DOHH2 (cell line): ENCODE measurements around the gene PRDM15.

Experiments used
- H3F3A ChIP-seq: fragments of 200-600 bp; sonication (generic), shearing (Covaris generic); 2 replicates; pipeline ENCODE4 v1.6.0; 2016; ENCODE audit warnings: antibody characterized with exemption, mild to moderate bottlenecking; ENCODE audit not compliant: control insufficient read depth, insufficient read depth
- H3K27ac ChIP-seq: fragments of 200-600 bp; sonication (generic); 2 replicates; pipeline ENCODE4 v1.5.1; 2014; ENCODE audit warnings: low read depth, mild to moderate bottlenecking, low read length, moderate library complexity
- H3K27me3 ChIP-seq: fragments of 200-600 bp; sonication (generic); 2 replicates; pipeline ENCODE4 v1.6.1; 2014; ENCODE audit warnings: mild to moderate bottlenecking, low read length, mixed read lengths; ENCODE audit not compliant: control insufficient read depth
- H3K36me3 ChIP-seq: fragments of 200-600 bp; sonication (generic); 2 replicates; pipeline ENCODE4 v1.6.1; 2014; ENCODE audit warnings: mild to moderate bottlenecking, low read length, moderate library complexity, mixed read lengths; ENCODE audit not compliant: control insufficient read depth
- H3K4me1 ChIP-seq: fragments of 200-600 bp; sonication (generic); 2 replicates; pipeline ENCODE4 v1.6.1; 2014; ENCODE audit warnings: mild to moderate bottlenecking, low read length, mixed read lengths; ENCODE audit not compliant: control insufficient read depth
- H3K4me2 ChIP-seq: fragments of 200-600 bp; sonication (generic); 2 replicates; pipeline ENCODE4 v1.6.0; 2014; ENCODE audit warnings: mild to moderate bottlenecking, low read length, moderate library complexity
- H3K4me3 ChIP-seq: fragments of 200-600 bp; sonication (generic); 2 replicates; pipeline ENCODE4 v1.5.1; 2014; ENCODE audit warnings: mild to moderate bottlenecking, low read length, mixed read lengths
- H3K79me2 ChIP-seq: fragments of 200-600 bp; sonication (generic); 2 replicates; pipeline ENCODE4 v1.6.1; 2014; ENCODE audit warnings: mild to moderate bottlenecking, low read length, mixed read lengths; ENCODE audit not compliant: control insufficient read depth
- H3K9me2 ChIP-seq: fragments of 200-600 bp; sonication (generic); replicated peaks from 2 replicates; pipeline ENCODE4 v1.6.1; 2014; ENCODE audit warnings: mild to moderate bottlenecking, low read length, mixed read lengths; ENCODE audit not compliant: control insufficient read depth
- H3K9me3 ChIP-seq: fragments of 200-600 bp; sonication (generic); 2 replicates; pipeline ENCODE4 v1.6.1; 2014; ENCODE audit warnings: antibody characterized with exemption, low read length, mixed read lengths; ENCODE audit not compliant: control insufficient read depth, insufficient read depth
- H4K20me1 ChIP-seq: fragments of 200-600 bp; sonication (generic); 2 replicates; pipeline ENCODE4 v1.6.0; 2014; ENCODE audit warnings: low read depth, mild to moderate bottlenecking, antibody characterized with exemption, low read length, moderate library complexity; ENCODE audit not compliant: control insufficient read depth, insufficient read depth
- CTCF ChIP-seq: fragments of 200-600 bp; sonication (generic); IDR thresholded peaks from one replicate; pipeline ENCODE4 v1.5.1; 2014; ENCODE audit warnings: antibody characterized with exemption, mild to moderate bottlenecking, low read depth, low read length; ENCODE audit not compliant: poor library complexity, severe bottlenecking
- EZH2phosphoT487 ChIP-seq: fragments of 200-600 bp; sonication (generic); IDR thresholded peaks from 2 replicates; pipeline ENCODE4 v1.6.1; 2017; ENCODE audit warnings: borderline replicate concordance, mild to moderate bottlenecking, antibody characterized with exemption, low read length, moderate library complexity, mixed read lengths

Gene PRDM15

GRCh38 chr21:41924368-41924754, 45.2 kb upstream of the PRDM15 start:
- Histone ChIP-seq H3K27me3 (no peaks in the 10 kb centered on the region), H3K4me2 (peak overlapping the region; percentile 84), H3K4me3 (peak overlapping the region; percentile 79), H4K20me1 (no peaks in the 10 kb centered on the region), H3K4me1 (peaks cover 90% of the 10 kb centered on the region), H3K79me2 (peaks cover 33% of the 10 kb centered on the region), H3K36me3 (peaks cover 3% of the 10 kb centered on the region; the same call in 1 of the 2 replicates), H3F3A (peaks cover 38% of the 10 kb centered on the region), H3K27ac (peak overlapping the region; percentile 93), H3K9me3 (no peaks in the 10 kb centered on the region), H3K9me2 (no peaks in the 10 kb centered on the region)
- TF ChIP-seq CTCF (no peak), EZH2phosphoT487 (no peak)

GRCh38 chr21:41923631-41924367, 44.7 kb upstream of the PRDM15 start:
- Histone ChIP-seq H3K9me3 (no peaks in the 10 kb centered on the region), H3K79me2 (peaks cover 33% of the 10 kb centered on the region), H3K27ac (peak overlapping the region; percentile 93), H3F3A (peaks cover 34% of the 10 kb centered on the region), H3K27me3 (no peaks in the 10 kb centered on the region), H3K9me2 (no peaks in the 10 kb centered on the region), H3K4me2 (peak overlapping the region; percentile 84), H4K20me1 (no peaks in the 10 kb centered on the region), H3K4me3 (peak overlapping the region; percentile 79), H3K4me1 (peaks cover 85% of the 10 kb centered on the region), H3K36me3 (peaks cover 6% of the 10 kb centered on the region)
- no peak for TF ChIP-seq EZH2phosphoT487
- no peak for TF ChIP-seq CTCF

GRCh38 chr21:41923186-41923585, 44.0 kb upstream of the PRDM15 start:
- Histone ChIP-seq H3K9me3 (no peaks in the 10 kb centered on the region), H3K4me3 (peak overlapping the region; percentile 79), H3K79me2 (peaks cover 33% of the 10 kb centered on the region), H4K20me1 (no peaks in the 10 kb centered on the region), H3K36me3 (peaks cover 6% of the 10 kb centered on the region), H3K9me2 (no peaks in the 10 kb centered on the region), H3F3A (peaks cover 32% of the 10 kb centered on the region), H3K4me2 (peak overlapping the region; percentile 84), H3K27ac (peak overlapping the region; percentile 93), H3K27me3 (no peaks in the 10 kb centered on the region), H3K4me1 (peaks cover 79% of the 10 kb centered on the region)
- TF ChIP-seq EZH2phosphoT487 (no peak), CTCF (no peak)
